Measurements from ENCODE around the gene PRG3. TPM values are rescaled to one million over a fixed set of nuclear protein-coding genes. Genes with fewer than 3 reads are reported as not detected.

PRG3 gene
- total and polyA plus RNA-seq, 9 of the 15 experiments (the other 6 are each of a cell fraction or from before 2014, with no cell fraction given): 0.18 to 0.55 (median 0.38) TPM; not detected in 6

- TF ChIP-seq ZBTB43 (CRISPR knock-in tag; IDR thresholded peaks at IDR 0.05): 0 out of 2 replicates have a peak, but pooled peaks have one; percentile 34
- TF ChIP-seq RAD21 (CRISPR knock-in tag; conservative IDR thresholded peaks at IDR 0.05 in 1 of 2, IDR thresholded peaks at IDR 0.05 in 1 of 2): no peak
- TF ChIP-seq ZNF407 (IDR thresholded peaks at IDR 0.05; ENCODE audit: low read depth): no peak
- no peak for TF ChIP-seq MEF2D (tag; conservative IDR thresholded peaks at IDR 0.05; ENCODE audit: low read depth)
- no peak for TF ChIP-seq CEBPG (CRISPR knock-in tag; IDR thresholded peaks at IDR 0.05)
- no peak for TF ChIP-seq CEBPG (tag; conservative IDR thresholded peaks at IDR 0.05 in 1 of 2, IDR thresholded peaks at IDR 0.05 in 1 of 2)
- TF ChIP-seq ZNF263 (CRISPR knock-in tag; IDR thresholded peaks at IDR 0.05; ENCODE audit: borderline replicate concordance): peak; percentile 53; the same call in 1 of the 2 replicates
- TF ChIP-seq RBM22 (IDR thresholded peaks at IDR 0.05; ENCODE audit: low read depth, low read length, poor library complexity, severe bottlenecking): no peak
- TF ChIP-seq ZNF121 (CRISPR knock-in tag; conservative IDR thresholded peaks at IDR 0.05): no peak
- no peak for TF ChIP-seq ZBTB11 (CRISPR knock-in tag; IDR thresholded peaks at IDR 0.05)
- no peak for TF ChIP-seq ZNF740 (CRISPR knock-in tag; IDR thresholded peaks at IDR 0.05)
- no peak for TF ChIP-seq ZNF740 (tag; IDR thresholded peaks at IDR 0.05)
Measured at GRCh38 chr11:57379732-57380131, 1.2 kb downstream of the PRG3 start (continued).

All from K562 (cell line).